Ovary (tissue), 3 donors: Measurements from ENCODE around the gene CLEC16A.

Source experiments
- CTCF ChIP-seq, 3 donors: fragments of 450-650 bp in 2 of 3; fragments of 200-600 bp in 1 of 3; IDR thresholded peaks; one replicate each; pipeline versions ENCODE4 v1.5.1 to v1.8.0; 2016 to 2022; ENCODE audit warnings: antibody characterized with exemption in 3 of 3, mild to moderate bottlenecking in 1 of 3
- EP300 ChIP-seq: sonication (generic); formaldehyde crosslinking; IDR thresholded peaks from one replicate; pipeline ENCODE4 v1.6.1; 2017; ENCODE audit warnings: antibody characterized with exemption
- POLR2A ChIP-seq: fragments of 450-650 bp; IDR thresholded peaks from one replicate; pipeline ENCODE4 v1.6.1; 2017; ENCODE audit warnings: antibody characterized with exemption, mild to moderate bottlenecking, moderate library complexity
- donor health status: DM: no; HTN: no; CAD: no.

DNA sequence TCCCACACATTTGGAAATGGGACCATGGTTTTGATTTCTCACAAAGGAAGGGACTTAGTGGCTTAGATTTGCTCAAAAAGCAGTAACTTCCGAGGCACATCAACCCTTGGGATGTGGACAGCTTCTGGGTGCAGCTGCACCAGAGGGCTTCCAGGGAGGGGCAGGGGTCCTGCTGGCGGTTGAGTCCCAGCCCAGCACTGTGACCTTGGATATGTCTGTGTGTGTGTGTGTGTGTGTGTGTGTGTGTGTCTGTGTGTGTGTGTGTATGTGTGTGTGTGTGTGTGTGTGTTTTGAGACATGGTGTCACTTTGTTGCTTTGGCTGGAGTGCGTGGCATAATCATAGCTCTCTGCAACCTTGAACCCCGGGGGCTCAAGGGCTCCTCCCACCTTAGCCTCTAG is 130.8 kb downstream of the CLEC16A start:
- TF ChIP-seq CTCF (IDR thresholded peaks at IDR 0.05) = no peak
- TF ChIP-seq EP300 = no peak
- TF ChIP-seq POLR2A = no peak
